Stimulated activated CD4-positive, alpha-beta T cell treated with anti-CD3 and anti-CD28 coated beads, Interleukin-12 subunit alpha, Interleukin-12 subunit beta, amount 100 ng/mL, for 24 hours (primary cell): Measurements from ENCODE around the gene P3H3.
A peak's percentile ranks its signal among the peaks of the same experiment; 100 is the strongest.
"Not testable (repeated sequence)": the region's sequence is repeated elsewhere in the genome, so short reads cannot be mapped to it uniquely, and the experiment has no call there.

ENCODE experiments used
- DNase-seq, 2 experiments: peaks; one replicate each; pipeline ENCODE4 v3.0.0-alpha.2; 2020; ENCODE audit warnings: low read depth in 2 of 2

Gene P3H3

GRCh38 chr12:6843118-6843902 is 15.1 kb downstream of the P3H3 start:
- DNase-seq, result no peak

GRCh38 chr12:6845395-6845794 is 17.2 kb downstream of the P3H3 start:
- no peak for DNase-seq

- DNase-seq, result no peak
Measured at GRCh38 chr12:6846316-6846869, 18.2 kb downstream of the P3H3 start.

GRCh38 chr12:6847676-6848075 is 19.5 kb downstream of the P3H3 start:
- no peak for DNase-seq

GRCh38 chr12:6849427-6849826 is 21.2 kb downstream of the P3H3 start:
- no peak for DNase-seq

- DNase-seq, result no peak
Measured at GRCh38 chr12:6849976-6850560, 21.9 kb downstream of the P3H3 start.

GRCh38 chr12:6850796-6851152 is 22.6 kb downstream of the P3H3 start:
- no peak for DNase-seq

- DNase-seq, result peak; percentile 80 to 97
Measured at GRCh38 chr12:6851153-6851920, 23.1 kb downstream of the P3H3 start, which contains the start of gene CDCA3. TSS of gene CDCA3 (minus strand) at chr12:6851286. CDS start at chr12:6850952, 334 bp downstream.

- peak; percentile 96 to 98 for DNase-seq
Measured at GRCh38 chr12:6851921-6852650, 23.9 kb downstream of the P3H3 start, which contains the start of gene USP5. TSS of gene USP5 (plus strand) at chr12:6852150. CDS start at chr12:6852180, 30 bp downstream.

GRCh38 chr12:6852651-6853354 is 24.6 kb downstream of the P3H3 start:
- peak; percentile 63 to 77 for DNase-seq

- no peak for DNase-seq
Measured at GRCh38 chr12:6853626-6854025, 25.4 kb downstream of the P3H3 start.

GRCh38 chr12:6854036-6854435 is 25.8 kb downstream of the P3H3 start:
- no peak for DNase-seq

GRCh38 chr12:6855322-6855721 is 27.1 kb downstream of the P3H3 start:
- no peak for DNase-seq

GRCh38 chr12:6858799-6859198 is 30.6 kb downstream of the P3H3 start:
- DNase-seq, result no peak

GRCh38 chr12:6860116-6860515 is 31.9 kb downstream of the P3H3 start:
- no peak for DNase-seq

GRCh38 chr12:6860942-6861341 is 32.7 kb downstream of the P3H3 start:
- DNase-seq, result no peak

- DNase-seq, result no peak
Measured at GRCh38 chr12:6861391-6861790, 33.2 kb downstream of the P3H3 start.

- DNase-seq, result no peak
Measured at GRCh38 chr12:6863033-6863432, 34.8 kb downstream of the P3H3 start.

GRCh38 chr12:6863586-6864321 is 35.5 kb downstream of the P3H3 start:
- no peak for DNase-seq

- not testable (repeated sequence) for DNase-seq
Measured at GRCh38 chr12:6865307-6865706, 37.1 kb downstream of the P3H3 start.
